ENCODE results near the gene KRTAP12-2.
"Not testable (repeated sequence)": the region's sequence is repeated elsewhere in the genome, so short reads cannot be mapped to it uniquely, and the experiment has no call there.

GRCh38 chr21:44637851-44638348, 28.8 kb downstream of the KRTAP12-2 start:
- TF ChIP-seq CTCF (IDR thresholded peaks at IDR 0.05 in 8 of 11, conservative IDR thresholded peaks at IDR 0.05 in 3 of 11); POLR2AphosphoS5 (IDR thresholded peaks at IDR 0.05): not testable (repeated sequence)
